CD14-positive monocyte (primary cell): ENCODE measurements around the gene CTBP2. TPM values are rescaled to one million over a fixed set of nuclear protein-coding genes. Genes with fewer than 3 reads are reported as not detected.
"Not testable (repeated sequence)": the region's sequence is repeated elsewhere in the genome, so short reads cannot be mapped to it uniquely, and the experiment has no call there.

Source experiments
- DNase-seq, 3 donors: peaks; one replicate each; pipeline ENCODE4 v3.0.0-alpha.2; 2011 to 2022
- H2AFZ ChIP-seq: 2 replicates; pipeline ENCODE4 v1.6.0; 2012; ENCODE audit warnings: mild to moderate bottlenecking, low read depth, low read length, inconsistent platforms; ENCODE audit not compliant: insufficient read depth, poor library complexity, severe bottlenecking
- H3K27ac ChIP-seq, 2 donors: 1 replicate in 1 of 2; 2 replicates in 1 of 2; pipeline ENCODE4 v1.5.1; 2012 to 2013; ENCODE audit warnings: low read length in 2 of 2, control low read depth in 1 of 2, inconsistent platforms in 1 of 2, low read depth in 1 of 2, mild to moderate bottlenecking in 1 of 2
- H3K27me3 ChIP-seq, 2 donors: one replicate each; pipeline versions ENCODE4 v1.6.0 to v1.6.1; 2011 to 2013; ENCODE audit warnings: low read length in 2 of 2; ENCODE audit not compliant: control insufficient read depth in 2 of 2, insufficient read depth in 2 of 2
- H3K36me3 ChIP-seq, 2 donors: replicated peaks in 1 of 2; 1 replicate in 1 of 2; 2 replicates in 1 of 2; pipeline versions ENCODE4 v1.5.1 to v1.6.1; 2012 to 2013; ENCODE audit warnings: low read length in 2 of 2, control low read depth in 1 of 2, inconsistent platforms in 1 of 2, mild to moderate bottlenecking in 1 of 2; ENCODE audit not compliant: insufficient read depth in 2 of 2, control insufficient read depth in 1 of 2
- H3K4me1 ChIP-seq, 2 donors: 1 replicate in 1 of 2; 2 replicates in 1 of 2; pipeline versions ENCODE4 v1.5.1 to v1.6.1; 2012 to 2013; ENCODE audit warnings: low read length in 2 of 2, control low read depth in 1 of 2, inconsistent platforms in 1 of 2, mild to moderate bottlenecking in 1 of 2, moderate library complexity in 1 of 2; ENCODE audit not compliant: insufficient read depth in 2 of 2, control insufficient read depth in 1 of 2
- H3K4me2 ChIP-seq: replicated peaks from 2 replicates; pipeline ENCODE3; 2012; ENCODE audit warnings: low read length, moderate library complexity, mild to moderate bottlenecking; ENCODE audit not compliant: poor library complexity, severe bottlenecking; ENCODE audit errors: extremely low read depth
- H3K4me3 ChIP-seq, 3 experiments: fragments of 200-600 bp in 1 of 3; sonication (generic) in 1 of 3; replicated peaks in 1 of 3; 1 replicate in 2 of 3; 2 replicates in 1 of 3; pipeline ENCODE4 v1.5.1; 2011 to 2013; ENCODE audit warnings: low read length in 3 of 3, mild to moderate bottlenecking in 3 of 3, control low read depth in 2 of 3, low read depth in 2 of 3, inconsistent platforms in 1 of 3, moderate library complexity in 1 of 3
- H3K79me2 ChIP-seq: 2 replicates; pipeline ENCODE4 v1.6.0; 2012; ENCODE audit warnings: mild to moderate bottlenecking, control low read depth, inconsistent platforms, low read length, moderate library complexity; ENCODE audit not compliant: insufficient read depth
- H3K9ac ChIP-seq: 2 replicates; pipeline ENCODE4 v1.6.0; 2017; ENCODE audit warnings: low read length, mild to moderate bottlenecking; ENCODE audit not compliant: insufficient read depth, poor library complexity, severe bottlenecking
- H3K9me3 ChIP-seq, 2 donors: replicated peaks in 1 of 2; 1 replicate in 1 of 2; 2 replicates in 1 of 2; pipeline versions ENCODE4 v1.5.1 to v1.6.1; 2012 to 2013; ENCODE audit warnings: low read length in 2 of 2, control low read depth in 1 of 2; ENCODE audit not compliant: control insufficient read depth in 1 of 2, insufficient read depth in 1 of 2
- H4K20me1 ChIP-seq: 2 replicates; pipeline ENCODE4 v1.6.0; 2012; ENCODE audit warnings: mild to moderate bottlenecking, low read length, control low read depth, moderate library complexity; ENCODE audit not compliant: insufficient read depth
- H3K27ac Mint-ChIP-seq, 7 donors: one replicate each; pipeline ENCODE4 v1.8.0; 2020; ENCODE audit warnings: mild to moderate bottlenecking in 7 of 7, mixed read lengths in 7 of 7, moderate library complexity in 6 of 7, inconsistent platforms in 2 of 7
- H3K27me3 Mint-ChIP-seq, 3 donors: one replicate each; pipeline ENCODE4 v1.8.0; 2021 to 2022; ENCODE audit warnings: low read depth in 3 of 3, mild to moderate bottlenecking in 3 of 3, mixed read lengths in 3 of 3, moderate library complexity in 3 of 3, inconsistent platforms in 1 of 3
- H3K36me3 Mint-ChIP-seq, 2 donors: one replicate each; pipeline ENCODE4 v1.8.0; 2020; ENCODE audit warnings: mixed read lengths in 2 of 2, inconsistent platforms in 1 of 2, mild to moderate bottlenecking in 1 of 2
- H3K4me1 Mint-ChIP-seq: one replicate; pipeline ENCODE4 v1.8.0; 2020; ENCODE audit warnings: mild to moderate bottlenecking, mixed read lengths
- H3K4me3 Mint-ChIP-seq, 2 donors: one replicate each; pipeline ENCODE4 v1.8.0; 2020; ENCODE audit warnings: mild to moderate bottlenecking in 2 of 2, mixed read lengths in 2 of 2, moderate library complexity in 1 of 2
- H3K9me3 Mint-ChIP-seq, 7 donors: one replicate each; pipeline ENCODE4 v1.8.0; 2020 to 2022; ENCODE audit warnings: mixed read lengths in 7 of 7, mild to moderate bottlenecking in 6 of 7, moderate library complexity in 6 of 7, inconsistent platforms in 2 of 7
- WGBS: methylation state at CpG from one replicate; pipeline ENCODE4 v1.1.5; 2013; ENCODE audit warnings: missing lambda C conversion rate; ENCODE audit not compliant: insufficient coverage; 5-methylcytosine and 5-hydroxymethylcytosine counted together
- intact Hi-C, 2 donors: fragments of 100-400 bp; cut with micrococcal nuclease; formaldehyde crosslinking; loops; one replicate each; pipeline versions ENCODE4 v1.15.0 to v1.15.1; 2023
- polyA plus RNA-seq, 3 donors: library from polyadenylated mRNA; depleted of rRNA in 1 of 3; unstranded in 2 of 3; stranded (reverse) in 1 of 3; fragments of 300-500 nt in 2 of 3; fragments of >200 nt in 1 of 3; fragmentation: Illumina TruSeq in 2 of 3; gene quantifications; 1 replicate in 2 of 3; 2 replicates in 1 of 3; pipeline ENCODE4 v1.2.3, GENCODE V29; 2012 to 2021
- TF ChIP-seq, protein P1 (sequence below): fragments of 200-600 bp; IDR thresholded peaks from one replicate; pipeline ENCODE4 v1.8.0; 2022; ENCODE audit warnings: antibody characterized with exemption, mild to moderate bottlenecking

Gene CTBP2
- polyA plus RNA-seq, 3 donors: 40.9 to 87.1 (median 41.1) TPM

DNA sequence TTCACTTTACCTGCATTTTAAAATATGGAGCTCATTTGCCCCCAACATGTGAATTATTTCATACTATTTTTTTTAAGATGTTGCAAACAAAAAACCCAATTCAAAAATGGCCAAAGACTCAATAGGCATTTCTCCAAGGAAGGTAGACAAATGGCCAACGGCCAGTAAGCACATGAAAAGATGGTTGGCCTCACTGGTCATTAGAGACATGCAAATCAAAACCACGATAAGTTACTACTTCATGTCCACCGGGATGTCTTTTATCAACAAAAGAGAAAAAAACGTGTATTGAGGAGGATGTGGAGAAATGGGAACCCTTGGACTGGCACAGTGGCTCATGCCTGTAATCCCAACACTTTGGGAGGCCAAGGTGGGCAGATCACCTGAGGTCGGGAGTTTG lies 3.4 kb upstream of the CTBP2 start:
- Histone ChIP-seq H3K9me3 (no peaks in the 10 kb centered on the region), H3K4me2 (no peak overlapping the region), H3K27me3 (peaks cover 0 to 8% of the 10 kb centered on the region in 2 donors), H3K9ac (no peak overlapping the region), H3K4me1 (peaks cover 9 to 13% of the 10 kb centered on the region in 2 donors), H3K79me2 (peaks cover 8% of the 10 kb centered on the region), H3K4me3 (no peak overlapping the region), H2AFZ (no peak overlapping the region), H4K20me1 (peaks cover 1% of the 10 kb centered on the region), H3K36me3 (no peaks in the 10 kb centered on the region), H3K27ac (no peak overlapping the region)
- H3K9me3 Mint-ChIP-seq: peaks cover 0 to 3% (median 0%) of the 10 kb centered on the region in 7 donors
- H3K36me3 Mint-ChIP-seq: no peaks in the 10 kb centered on the region
- TF ChIP-seq, protein P1, sequence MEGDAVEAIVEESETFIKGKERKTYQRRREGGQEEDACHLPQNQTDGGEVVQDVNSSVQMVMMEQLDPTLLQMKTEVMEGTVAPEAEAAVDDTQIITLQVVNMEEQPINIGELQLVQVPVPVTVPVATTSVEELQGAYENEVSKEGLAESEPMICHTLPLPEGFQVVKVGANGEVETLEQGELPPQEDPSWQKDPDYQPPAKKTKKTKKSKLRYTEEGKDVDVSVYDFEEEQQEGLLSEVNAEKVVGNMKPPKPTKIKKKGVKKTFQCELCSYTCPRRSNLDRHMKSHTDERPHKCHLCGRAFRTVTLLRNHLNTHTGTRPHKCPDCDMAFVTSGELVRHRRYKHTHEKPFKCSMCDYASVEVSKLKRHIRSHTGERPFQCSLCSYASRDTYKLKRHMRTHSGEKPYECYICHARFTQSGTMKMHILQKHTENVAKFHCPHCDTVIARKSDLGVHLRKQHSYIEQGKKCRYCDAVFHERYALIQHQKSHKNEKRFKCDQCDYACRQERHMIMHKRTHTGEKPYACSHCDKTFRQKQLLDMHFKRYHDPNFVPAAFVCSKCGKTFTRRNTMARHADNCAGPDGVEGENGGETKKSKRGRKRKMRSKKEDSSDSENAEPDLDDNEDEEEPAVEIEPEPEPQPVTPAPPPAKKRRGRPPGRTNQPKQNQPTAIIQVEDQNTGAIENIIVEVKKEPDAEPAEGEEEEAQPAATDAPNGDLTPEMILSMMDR: no peak
- H3K27me3 Mint-ChIP-seq: peaks cover 10 to 20% (median 18%) of the 10 kb centered on the region in 3 donors
- WGBS: no CpG with 5 or more reads among the region's 5 CpGs
- intact Hi-C loops: loop anchor here (5.0 to 10.0 kb wide), 3 partner anchors 178 to 551 kb away; partner anchors contain the start of gene EDRF1 (in 1 of the 2)
- H3K27ac Mint-ChIP-seq: no peak overlapping the region
- no peak for DNase-seq
- H3K4me1 Mint-ChIP-seq: peaks cover 6% of the 10 kb centered on the region
- H3K4me3 Mint-ChIP-seq: no peak overlapping the region

- H3K36me3 Mint-ChIP-seq, H3K4me3 Mint-ChIP-seq, H3K27me3 ChIP-seq, H4K20me1 ChIP-seq, H3K36me3 ChIP-seq, H3K4me3 ChIP-seq, H3K9me3 Mint-ChIP-seq, H3K9ac ChIP-seq, H3K27ac Mint-ChIP-seq, H2AFZ ChIP-seq, DNase-seq, H3K4me2 ChIP-seq, H3K27ac ChIP-seq, H3K4me1 Mint-ChIP-seq, H3K9me3 ChIP-seq: not testable (repeated sequence)
- intact Hi-C loops: loop anchor here (5.0 to 10.0 kb wide), 3 partner anchors 179 to 551 kb away; partner anchors contain the start of gene EDRF1 (in 1 of the 2)
- WGBS: 98% methylated on average over 12 of the region's 19 CpGs
- peaks cover 10 to 20% (median 18%) of the 10 kb centered on the region in 3 donors for H3K27me3 Mint-ChIP-seq
- H3K79me2 ChIP-seq: peaks cover 11% of the 10 kb centered on the region
- H3K4me1 ChIP-seq: peaks cover 9 to 17% of the 10 kb centered on the region in 2 donors
Measured at GRCh38 chr10:125163312-125163711, 2.9 kb upstream of the CTBP2 start.
